ENCODE data around the gene BICDL2.

DNA sequence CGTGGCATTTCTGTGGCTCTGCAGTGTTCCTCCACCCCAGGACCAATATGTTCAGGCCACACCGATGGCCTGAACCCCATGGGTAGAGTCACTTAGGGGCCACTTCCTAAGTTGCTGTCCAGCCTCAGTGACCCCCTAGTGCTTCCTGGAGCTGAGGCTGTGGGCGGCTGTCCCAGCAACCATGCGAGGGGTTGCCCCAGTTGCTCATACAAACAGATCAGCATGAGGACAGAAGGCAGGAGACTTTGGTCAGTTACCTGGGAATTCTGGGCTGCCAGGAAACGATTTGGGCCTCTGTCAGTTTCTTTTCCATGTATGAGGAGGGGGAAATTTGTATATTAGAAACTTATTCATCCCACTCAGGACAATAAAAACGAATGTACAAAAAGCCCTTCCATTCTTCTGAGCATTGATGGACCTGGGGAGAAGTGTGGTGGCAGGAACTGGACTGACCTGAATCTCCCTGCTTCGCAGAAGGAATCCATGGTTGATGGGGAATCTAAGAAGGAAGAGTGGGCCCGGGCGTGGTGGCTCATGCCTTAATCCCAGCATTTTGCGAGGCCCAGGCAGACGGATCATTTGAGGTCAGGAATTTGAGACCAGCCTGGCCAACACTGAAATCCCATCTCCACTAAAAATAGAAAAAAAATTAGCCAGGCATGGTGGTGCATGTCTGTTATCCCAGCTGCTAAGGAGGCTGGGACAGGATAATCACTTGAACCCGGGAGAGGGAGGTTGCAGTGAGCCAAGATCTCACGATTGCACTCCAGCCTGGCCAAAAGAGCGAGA, 23.8 kb upstream of the BICDL2 start:
- TF ChIP-seq, protein P1, sequence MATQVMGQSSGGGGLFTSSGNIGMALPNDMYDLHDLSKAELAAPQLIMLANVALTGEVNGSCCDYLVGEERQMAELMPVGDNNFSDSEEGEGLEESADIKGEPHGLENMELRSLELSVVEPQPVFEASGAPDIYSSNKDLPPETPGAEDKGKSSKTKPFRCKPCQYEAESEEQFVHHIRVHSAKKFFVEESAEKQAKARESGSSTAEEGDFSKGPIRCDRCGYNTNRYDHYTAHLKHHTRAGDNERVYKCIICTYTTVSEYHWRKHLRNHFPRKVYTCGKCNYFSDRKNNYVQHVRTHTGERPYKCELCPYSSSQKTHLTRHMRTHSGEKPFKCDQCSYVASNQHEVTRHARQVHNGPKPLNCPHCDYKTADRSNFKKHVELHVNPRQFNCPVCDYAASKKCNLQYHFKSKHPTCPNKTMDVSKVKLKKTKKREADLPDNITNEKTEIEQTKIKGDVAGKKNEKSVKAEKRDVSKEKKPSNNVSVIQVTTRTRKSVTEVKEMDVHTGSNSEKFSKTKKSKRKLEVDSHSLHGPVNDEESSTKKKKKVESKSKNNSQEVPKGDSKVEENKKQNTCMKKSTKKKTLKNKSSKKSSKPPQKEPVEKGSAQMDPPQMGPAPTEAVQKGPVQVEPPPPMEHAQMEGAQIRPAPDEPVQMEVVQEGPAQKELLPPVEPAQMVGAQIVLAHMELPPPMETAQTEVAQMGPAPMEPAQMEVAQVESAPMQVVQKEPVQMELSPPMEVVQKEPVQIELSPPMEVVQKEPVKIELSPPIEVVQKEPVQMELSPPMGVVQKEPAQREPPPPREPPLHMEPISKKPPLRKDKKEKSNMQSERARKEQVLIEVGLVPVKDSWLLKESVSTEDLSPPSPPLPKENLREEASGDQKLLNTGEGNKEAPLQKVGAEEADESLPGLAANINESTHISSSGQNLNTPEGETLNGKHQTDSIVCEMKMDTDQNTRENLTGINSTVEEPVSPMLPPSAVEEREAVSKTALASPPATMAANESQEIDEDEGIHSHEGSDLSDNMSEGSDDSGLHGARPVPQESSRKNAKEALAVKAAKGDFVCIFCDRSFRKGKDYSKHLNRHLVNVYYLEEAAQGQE (IDR thresholded peaks at IDR 0.05; ENCODE audit: borderline replicate concordance): no peak
- TF ChIP-seq EP300 (conservative IDR thresholded peaks at IDR 0.05; ENCODE audit: poor library complexity, severe bottlenecking) (no peak), EZH2 (IDR thresholded peaks at IDR 0.05; ENCODE audit: borderline replicate concordance, insufficient read depth, low read length, poor library complexity, severe bottlenecking) (no peak)
